ENCODE data around the gene PRSS36.
"Not testable (repeated sequence)": the region's sequence is repeated elsewhere in the genome, so short reads cannot be mapped to it uniquely, and the experiment has no call there.

The PRSS36 gene

DNA sequence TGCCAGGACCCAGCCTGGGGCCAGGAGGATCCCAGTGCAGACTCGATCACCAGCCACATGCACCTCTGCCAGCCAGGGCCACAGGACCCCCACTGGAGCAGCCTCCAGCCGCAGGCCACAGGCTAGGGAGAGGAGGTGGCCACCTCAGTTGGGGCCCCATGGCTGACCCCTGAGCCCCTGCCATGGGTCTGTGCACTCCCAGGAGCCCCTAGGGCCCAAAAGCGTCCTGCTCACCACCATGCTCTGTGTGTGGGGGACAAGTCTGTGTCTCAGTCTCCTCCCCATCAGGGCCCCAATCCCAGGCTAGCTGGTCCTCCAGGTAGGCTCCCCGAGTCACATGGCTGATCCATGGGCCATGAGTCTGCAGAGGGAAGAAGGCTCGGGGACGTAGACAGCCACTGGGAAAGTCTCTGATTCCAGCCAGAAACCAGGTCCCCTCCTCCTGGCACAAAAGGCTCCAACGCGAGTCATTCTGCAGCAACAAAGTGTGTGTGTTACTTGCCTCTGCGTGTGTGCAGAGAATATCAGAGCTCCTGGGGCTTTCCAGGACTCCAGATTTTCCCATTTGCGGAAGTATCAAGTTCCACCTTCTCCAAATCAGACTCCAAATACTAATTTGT, 8.3 kb downstream of the PRSS36 start:
- DNase-seq = no peak

DNA sequence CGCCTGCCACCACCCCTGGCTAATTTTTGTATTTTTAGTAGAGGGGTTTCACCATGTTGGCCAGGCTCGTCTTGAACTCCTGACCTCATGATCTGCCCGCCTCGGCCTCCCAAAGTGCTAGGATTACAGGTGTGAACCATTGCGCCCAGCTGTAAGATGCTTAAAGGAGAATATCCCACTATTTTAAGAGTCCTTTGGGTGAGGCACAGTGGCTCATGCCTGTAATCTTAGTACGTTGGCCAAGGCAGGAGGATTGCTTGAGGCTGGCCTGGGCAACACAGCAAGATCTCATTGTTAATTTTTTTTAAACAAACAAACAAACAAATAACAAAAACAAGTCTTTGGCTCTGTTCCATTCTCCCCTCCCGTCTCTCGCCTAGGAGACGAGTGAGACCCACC, 8.8 kb downstream of the PRSS36 start:
- DNase-seq = not testable (repeated sequence)

GRCh38 chr16:31138621-31139578, 11.0 kb downstream of the PRSS36 start:
- DNase-seq = no peak

DNA sequence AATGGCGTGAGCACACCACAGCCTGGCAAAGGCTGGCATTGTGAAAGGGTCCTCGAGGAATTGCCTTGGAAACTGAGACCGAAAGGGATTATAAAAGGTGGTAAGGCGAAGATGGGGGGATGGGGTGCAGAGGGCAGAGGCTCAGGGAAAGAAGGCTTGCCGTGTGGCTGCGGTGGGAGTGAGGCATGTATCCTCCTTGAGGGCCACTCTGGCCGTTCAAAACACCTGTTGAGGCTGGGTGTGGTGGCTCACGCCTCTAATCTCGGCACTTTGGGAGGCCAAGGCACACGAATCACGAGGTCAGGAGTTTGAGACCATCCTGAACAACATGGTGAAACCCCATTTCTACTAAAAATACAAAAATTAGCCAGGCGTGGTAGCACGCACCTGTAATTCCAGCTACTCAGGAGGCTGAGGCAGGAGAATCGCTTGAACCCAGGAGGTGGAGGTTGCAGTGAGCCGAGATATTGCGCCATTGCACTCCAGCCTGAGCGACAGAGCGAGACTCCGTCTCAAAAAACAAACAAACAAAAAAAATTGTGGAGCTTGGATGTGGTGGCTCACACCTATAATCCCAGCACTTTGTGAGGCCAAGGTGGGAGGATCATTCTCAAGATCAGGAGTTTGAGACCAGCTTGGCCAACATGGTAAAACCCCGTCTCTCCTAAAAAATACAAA, 12.9 kb downstream of the PRSS36 start:
- DNase-seq = not testable (repeated sequence)

GRCh38 chr16:31136287-31136662, 13.6 kb downstream of the PRSS36 start:
- DNase-seq = no peak

DNA sequence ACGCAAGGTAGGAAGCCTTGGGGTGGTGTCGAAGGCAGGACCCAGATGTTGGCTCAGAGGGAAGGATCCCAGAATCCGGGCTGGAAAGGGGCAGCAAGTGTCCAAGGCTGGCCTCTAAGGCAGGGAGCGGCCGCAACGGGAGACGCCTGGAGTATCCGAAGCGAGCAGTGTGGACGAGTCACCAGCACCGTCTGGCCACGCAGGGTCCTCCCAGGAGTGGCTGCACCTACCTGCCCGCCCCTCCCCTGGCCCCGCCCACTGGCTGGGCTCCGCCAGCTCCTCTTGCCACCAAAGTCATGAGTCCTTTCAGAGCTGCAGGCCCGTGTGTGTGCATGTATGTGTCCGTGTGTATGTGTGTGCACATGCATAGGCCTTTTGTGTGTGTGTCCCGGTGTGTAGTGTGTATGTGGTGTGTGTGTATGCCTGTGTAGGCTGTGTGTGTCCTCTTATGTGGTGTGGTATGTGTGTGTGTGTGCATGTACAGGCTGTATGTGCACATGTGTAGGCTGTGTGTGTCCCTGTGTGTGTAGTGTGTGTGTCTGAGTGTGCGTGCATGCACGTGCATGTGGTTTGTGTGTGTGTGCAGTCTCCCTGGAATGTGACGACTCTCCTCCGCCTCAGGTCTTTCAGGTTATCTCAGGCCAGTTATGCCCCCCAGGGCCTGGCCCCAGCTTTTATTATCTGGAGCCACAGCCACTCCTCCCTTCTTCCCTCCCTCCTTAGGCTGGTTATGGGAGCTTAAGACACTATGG, 14.2 kb downstream of the PRSS36 start, which contains the start of gene PRSS8:
PRSS8 (minus strand) TSS at position 193 of the 752 bp plus-strand sequence. CDS start 229 bp downstream, outside the sequence.
- DNase-seq = no peak

DNA sequence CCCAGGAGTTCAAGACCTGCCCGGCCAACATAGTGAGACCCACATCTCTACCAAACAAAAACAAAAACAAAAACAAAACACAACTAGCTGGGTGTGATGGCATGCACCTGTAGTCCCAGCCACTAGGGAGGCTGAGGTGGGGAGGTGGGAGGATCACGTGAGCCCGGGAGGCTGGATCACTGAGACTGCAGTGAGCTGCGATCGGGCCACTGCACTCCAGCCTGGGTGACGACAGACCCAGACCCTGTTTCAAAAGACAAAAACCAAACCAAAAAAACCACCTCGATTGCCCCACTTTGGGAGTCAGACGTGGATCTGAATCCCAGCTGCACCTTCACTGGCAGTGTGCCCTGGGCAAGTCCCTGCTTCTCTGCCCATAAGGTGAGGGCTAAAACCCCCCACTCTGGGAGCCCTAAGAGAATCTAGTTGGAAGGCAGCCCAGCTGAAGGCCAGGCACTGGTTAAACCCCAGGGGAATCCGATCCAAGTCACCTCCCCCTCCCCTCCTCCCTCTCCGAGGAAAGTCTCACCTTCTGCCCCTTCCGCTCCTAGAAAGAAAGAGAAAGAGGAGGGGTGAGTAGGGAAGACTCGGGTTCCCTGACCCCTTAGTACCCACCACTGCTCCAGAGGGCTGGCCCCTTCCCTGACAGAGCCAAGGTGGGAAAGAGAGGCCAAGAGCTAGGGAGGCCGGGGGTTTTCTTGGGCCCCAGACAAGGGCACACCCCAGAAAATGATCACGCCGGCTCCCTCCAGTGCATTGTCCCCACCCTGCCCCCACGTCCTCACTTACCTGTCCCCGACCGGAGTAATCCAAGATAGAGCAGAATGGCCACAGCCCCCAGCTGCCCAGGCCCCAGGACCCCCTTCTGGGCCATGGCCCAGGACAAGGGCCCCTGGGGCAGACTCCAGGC, 15.0 kb downstream of the PRSS36 start:
- no peak for DNase-seq

DNA sequence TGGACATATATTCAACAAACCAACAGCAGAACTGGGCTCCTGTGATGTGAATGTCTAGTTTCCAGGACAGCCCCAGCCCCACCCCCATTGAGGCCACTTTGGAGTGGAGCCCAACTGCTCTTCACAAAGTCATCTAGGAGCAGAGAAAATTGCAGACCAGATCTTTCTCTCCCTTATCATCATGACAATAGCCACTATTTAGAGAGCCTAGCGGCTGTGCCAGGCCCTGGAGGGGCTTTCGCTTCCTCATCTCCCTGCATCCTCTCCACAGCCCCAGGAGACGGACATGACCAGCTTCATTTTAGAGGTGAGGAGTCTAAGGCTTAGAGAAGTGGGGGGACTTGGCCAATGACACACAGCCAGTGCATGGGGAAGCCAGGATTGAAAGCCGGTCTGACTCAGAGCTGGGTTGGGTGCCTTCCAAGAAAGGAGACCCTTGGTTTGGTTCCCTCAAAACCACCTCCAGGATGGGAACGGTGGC, 15.7 kb downstream of the PRSS36 start:
- DNase-seq = no peak

- DNase-seq = no peak
Observed at GRCh38 chr16:31133046-31133501, 16.8 kb downstream of the PRSS36 start.

- DNase-seq = no peak
Observed at GRCh38 chr16:31132303-31132979, 17.4 kb downstream of the PRSS36 start.

DNA sequence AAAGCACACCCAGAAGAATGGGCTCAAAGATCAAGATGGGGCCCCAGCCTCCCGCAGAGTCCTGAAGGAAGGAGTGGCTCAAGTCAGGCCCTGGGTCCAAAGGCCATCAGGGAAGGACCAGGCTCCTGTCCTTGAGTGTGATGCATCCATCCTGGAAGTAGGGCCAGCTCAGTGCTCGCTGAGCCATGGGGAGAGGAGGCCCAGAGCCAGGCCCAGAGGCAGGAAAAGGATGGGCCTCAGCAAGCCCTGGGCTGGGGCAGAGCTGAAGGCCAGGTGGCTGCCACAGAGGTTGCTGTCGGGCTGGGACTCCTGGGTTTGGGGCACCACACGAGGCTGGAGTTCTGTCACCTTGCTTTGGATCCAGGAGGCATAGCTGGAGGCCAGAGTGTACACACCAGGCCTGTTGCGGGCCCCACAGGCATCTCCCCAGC, 18.0 kb downstream of the PRSS36 start:
- DNase-seq = no peak

GRCh38 chr16:31131416-31131815, 18.4 kb downstream of the PRSS36 start:
- DNase-seq = no peak

GRCh38 chr16:31130899-31131298, 19.0 kb downstream of the PRSS36 start:
- no peak for DNase-seq

DNA sequence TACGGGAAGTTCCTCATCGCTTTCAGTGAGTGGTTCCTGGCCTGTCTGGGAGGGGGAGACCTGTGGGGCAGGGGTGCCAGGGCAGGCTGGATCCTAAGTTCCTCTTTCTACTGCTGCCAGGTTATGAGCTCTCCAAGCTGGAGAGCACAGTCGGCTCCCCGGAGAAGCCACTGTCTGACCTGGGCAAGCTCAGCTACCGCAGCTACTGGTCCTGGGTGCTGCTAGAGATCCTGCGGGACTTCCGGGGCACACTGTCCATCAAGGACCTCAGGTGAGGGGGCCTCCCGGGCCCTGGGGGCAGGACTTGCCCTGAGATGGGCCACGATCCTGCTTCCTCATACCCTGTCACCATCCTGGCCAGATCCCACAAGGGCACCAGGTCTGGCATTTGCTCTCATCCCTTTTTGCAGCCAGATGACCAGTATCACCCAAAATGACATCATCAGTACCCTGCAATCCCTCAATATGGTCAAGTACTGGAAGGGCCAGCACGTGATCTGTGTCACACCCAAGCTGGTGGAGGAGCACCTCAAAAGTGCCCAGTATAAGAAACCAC, 19.5 kb downstream of the PRSS36 start:
- DNase-seq = no peak

- DNase-seq = no peak
Observed at GRCh38 chr16:31129568-31130335, 20.1 kb downstream of the PRSS36 start.

GRCh38 chr16:31128711-31129567, 20.9 kb downstream of the PRSS36 start:
- no peak for DNase-seq

- no peak for DNase-seq
Observed at GRCh38 chr16:31127182-31127581, 22.7 kb downstream of the PRSS36 start.

- no peak for DNase-seq
Observed at GRCh38 chr16:31125844-31126243, 24.0 kb downstream of the PRSS36 start.
